ENCODE results near the gene OGT.

The OGT gene

DNA sequence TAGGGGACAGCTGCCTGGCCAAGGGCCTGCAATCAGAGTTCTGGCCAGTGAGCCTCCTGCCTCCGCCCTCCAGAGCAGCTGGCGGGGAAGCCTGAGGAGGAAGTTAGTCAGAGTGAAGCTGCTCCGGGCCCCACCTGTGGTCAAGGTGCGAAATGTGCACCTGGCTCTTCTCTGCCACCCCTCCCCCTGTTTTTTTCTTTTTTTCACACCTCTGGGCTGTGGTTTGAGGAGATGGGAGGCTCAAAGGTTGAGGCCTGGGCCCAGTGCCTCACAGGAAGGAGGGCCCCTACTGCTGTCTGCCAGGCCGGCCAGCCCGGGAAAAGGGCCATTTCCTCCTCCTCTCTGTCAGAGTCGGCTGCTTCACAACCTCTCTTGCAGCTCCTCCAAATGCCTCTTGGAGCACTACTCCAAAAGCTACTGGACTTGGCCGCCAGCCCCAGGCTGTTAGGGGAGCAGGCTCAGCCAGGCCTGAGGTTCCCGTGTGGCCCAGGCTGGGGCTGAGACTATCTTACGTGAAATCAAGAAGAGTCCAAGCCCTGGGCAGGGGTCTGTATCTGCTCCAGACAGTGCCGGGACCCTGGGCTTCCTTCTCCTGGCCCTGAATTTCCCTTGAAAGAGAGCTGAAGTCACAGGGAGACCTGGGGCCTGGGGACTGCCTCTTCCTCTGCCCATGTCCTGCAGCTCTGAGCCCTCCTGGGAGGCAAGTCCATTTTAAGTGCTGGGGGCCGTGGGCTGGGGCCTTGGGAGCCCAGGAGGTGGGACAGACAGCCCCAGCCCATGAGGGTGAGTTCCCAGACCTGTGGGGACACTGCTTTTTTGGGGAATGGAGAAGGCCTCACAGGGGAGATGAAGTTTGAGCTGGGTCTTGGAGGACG, 89.9 kb downstream of the OGT start:
- Histone ChIP-seq H3K4me3 (no peak overlapping the region), H3K27ac (peak overlapping the region; percentile 56 to 61)
- TF ChIP-seq, protein P1, sequence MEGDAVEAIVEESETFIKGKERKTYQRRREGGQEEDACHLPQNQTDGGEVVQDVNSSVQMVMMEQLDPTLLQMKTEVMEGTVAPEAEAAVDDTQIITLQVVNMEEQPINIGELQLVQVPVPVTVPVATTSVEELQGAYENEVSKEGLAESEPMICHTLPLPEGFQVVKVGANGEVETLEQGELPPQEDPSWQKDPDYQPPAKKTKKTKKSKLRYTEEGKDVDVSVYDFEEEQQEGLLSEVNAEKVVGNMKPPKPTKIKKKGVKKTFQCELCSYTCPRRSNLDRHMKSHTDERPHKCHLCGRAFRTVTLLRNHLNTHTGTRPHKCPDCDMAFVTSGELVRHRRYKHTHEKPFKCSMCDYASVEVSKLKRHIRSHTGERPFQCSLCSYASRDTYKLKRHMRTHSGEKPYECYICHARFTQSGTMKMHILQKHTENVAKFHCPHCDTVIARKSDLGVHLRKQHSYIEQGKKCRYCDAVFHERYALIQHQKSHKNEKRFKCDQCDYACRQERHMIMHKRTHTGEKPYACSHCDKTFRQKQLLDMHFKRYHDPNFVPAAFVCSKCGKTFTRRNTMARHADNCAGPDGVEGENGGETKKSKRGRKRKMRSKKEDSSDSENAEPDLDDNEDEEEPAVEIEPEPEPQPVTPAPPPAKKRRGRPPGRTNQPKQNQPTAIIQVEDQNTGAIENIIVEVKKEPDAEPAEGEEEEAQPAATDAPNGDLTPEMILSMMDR (IDR thresholded peaks at IDR 0.05) = no peak
- DNase-seq (ENCODE audit: low spot score) = no peak

DNA sequence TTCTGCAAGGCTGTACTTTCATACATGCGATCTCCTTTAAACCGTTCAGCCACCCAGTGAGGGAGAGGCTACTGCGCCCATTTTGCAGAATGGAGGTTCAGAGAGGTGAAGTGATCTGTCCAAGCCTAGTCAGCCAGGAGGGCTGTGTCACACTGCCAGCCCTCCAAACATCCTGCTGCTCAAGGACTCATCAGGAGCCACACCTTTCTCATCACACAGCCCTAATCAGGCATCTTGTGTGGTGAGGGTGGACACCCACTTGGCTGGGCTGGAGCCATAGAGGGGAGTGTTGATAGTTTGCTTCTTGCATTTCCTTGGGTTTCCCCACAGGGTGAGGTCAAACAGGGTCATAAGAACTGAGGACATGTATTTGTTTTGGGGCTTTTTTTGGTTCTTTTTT, 90.8 kb downstream of the OGT start:
- Histone ChIP-seq H3K4me3 (no peak overlapping the region), H3K27ac (peak overlapping the region in 1 of 2 donors; percentile 61)
- TF ChIP-seq, protein P1 (IDR thresholded peaks at IDR 0.05) = no peak
- no peak for DNase-seq (ENCODE audit: low spot score)

DNA sequence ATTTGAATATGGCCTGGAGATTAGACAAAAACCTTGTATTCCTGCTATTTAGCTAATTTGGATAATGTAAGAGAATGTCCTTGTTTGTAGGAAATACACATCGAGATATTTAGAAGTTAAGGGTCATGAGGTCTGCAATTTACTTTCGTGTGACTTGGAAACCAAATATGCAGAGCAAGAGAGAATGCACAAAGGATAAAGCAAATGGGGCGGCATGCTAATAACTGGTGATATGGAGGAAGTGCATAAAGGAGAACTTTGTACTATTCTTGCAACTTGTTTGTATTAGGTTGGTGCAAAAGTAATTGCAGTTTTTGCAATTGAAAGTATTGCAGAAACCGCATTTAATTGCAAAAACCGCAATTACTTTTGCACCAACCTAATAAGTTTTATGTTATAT, 92.6 kb downstream of the OGT start:
- DNase-seq (ENCODE audit: low spot score) = no peak
- TF ChIP-seq, protein P1 (IDR thresholded peaks at IDR 0.05) = no peak
- H3K4me3 ChIP-seq = no peak overlapping the region
- H3K27ac ChIP-seq = no peak overlapping the region
